Chondrocyte (in vitro differentiated cells): ENCODE results near the gene FAM204A. TPM values are rescaled to one million over a fixed set of nuclear protein-coding genes. Genes with fewer than 3 reads are reported as not detected.

Source experiments
- DNase-seq: peaks from one replicate; pipeline ENCODE4 v3.0.0; 2021; ENCODE audit warnings: mixed read lengths, low spot score
- H3K27ac Mint-ChIP-seq: one replicate; pipeline ENCODE4 v1.8.0; 2021; ENCODE audit warnings: mild to moderate bottlenecking, moderate library complexity, mixed read lengths; ENCODE audit not compliant: unreplicated experiment
- H3K27me3 Mint-ChIP-seq: 2 replicates; pipeline ENCODE4 v1.8.0; 2021; ENCODE audit warnings: low read depth, mixed read lengths
- H3K36me3 Mint-ChIP-seq: 2 replicates; pipeline ENCODE4 v1.8.0; 2021; ENCODE audit warnings: low read depth, mixed read lengths
- H3K4me1 Mint-ChIP-seq: 2 replicates; pipeline ENCODE4 v1.8.0; 2021; ENCODE audit warnings: low read depth, mild to moderate bottlenecking, mixed read lengths
- H3K4me3 Mint-ChIP-seq: one replicate; pipeline ENCODE4 v1.8.0; 2021; ENCODE audit warnings: mild to moderate bottlenecking, moderate library complexity, mixed read lengths; ENCODE audit not compliant: unreplicated experiment
- H3K9me3 Mint-ChIP-seq: 2 replicates; pipeline ENCODE4 v1.8.0; 2021; ENCODE audit warnings: low read depth, mixed read lengths
- CTCF ChIP-seq: fragments of 200-600 bp; sonication (generic); IDR thresholded peaks from 2 replicates; pipeline ENCODE4 v1.5.0; 2021; ENCODE audit warnings: antibody characterized with exemption, mild to moderate bottlenecking, moderate library complexity
- total RNA-seq: library from RNA; stranded (reverse); gene quantifications from 3 replicates; pipeline ENCODE4 v1.2.1, GENCODE V29; 2021

FAM204A gene
- total RNA-seq, 1 donor from 2014 or later = 63.2 TPM

- Mint-ChIP-seq H3K4me3 (no peak overlapping the region), H3K36me3 (no peaks in the 10 kb centered on the region), H3K4me1 (no peaks in the 10 kb centered on the region), H3K27me3 (peaks cover 23% of the 10 kb centered on the region), H3K9me3 (peaks cover under 1% of the 10 kb centered on the region), H3K27ac (no peak overlapping the region)
- no peak for TF ChIP-seq CTCF
- DNase-seq = no peak
These were observed 69.9 kb downstream of the FAM204A start for GRCh38 chr10:118272149-118272721.

GRCh38 chr10:118271671-118272070 lies 70.5 kb downstream of the FAM204A start:
- no peaks in the 10 kb centered on the region for H3K36me3 Mint-ChIP-seq
- H3K4me3 Mint-ChIP-seq = no peak overlapping the region
- no peaks in the 10 kb centered on the region for H3K4me1 Mint-ChIP-seq
- no peak overlapping the region for H3K27ac Mint-ChIP-seq
- DNase-seq = no peak
- H3K9me3 Mint-ChIP-seq = no peaks in the 10 kb centered on the region
- no peak for TF ChIP-seq CTCF
- H3K27me3 Mint-ChIP-seq = peaks cover 27% of the 10 kb centered on the region

GRCh38 chr10:118266098-118266748 lies 75.9 kb downstream of the FAM204A start:
- TF ChIP-seq CTCF = no peak
- H3K9me3 Mint-ChIP-seq = no peaks in the 10 kb centered on the region
- no peaks in the 10 kb centered on the region for H3K36me3 Mint-ChIP-seq
- DNase-seq = no peak
- H3K4me1 Mint-ChIP-seq = no peaks in the 10 kb centered on the region
- H3K27me3 Mint-ChIP-seq = peaks cover 36% of the 10 kb centered on the region
- H3K4me3 Mint-ChIP-seq = no peak overlapping the region
- H3K27ac Mint-ChIP-seq = no peak overlapping the region

GRCh38 chr10:118264838-118265470 lies 77.2 kb downstream of the FAM204A start:
- Mint-ChIP-seq H3K4me1 (no peaks in the 10 kb centered on the region), H3K27me3 (peaks cover 38% of the 10 kb centered on the region), H3K36me3 (no peaks in the 10 kb centered on the region), H3K9me3 (no peaks in the 10 kb centered on the region), H3K4me3 (no peak overlapping the region), H3K27ac (no peak overlapping the region)
- no peak for TF ChIP-seq CTCF
- DNase-seq = no peak

GRCh38 chr10:118264252-118264651 lies 77.9 kb downstream of the FAM204A start:
- no peaks in the 10 kb centered on the region for H3K4me1 Mint-ChIP-seq
- H3K27ac Mint-ChIP-seq = no peak overlapping the region
- H3K36me3 Mint-ChIP-seq = no peaks in the 10 kb centered on the region
- H3K9me3 Mint-ChIP-seq = no peaks in the 10 kb centered on the region
- no peak for DNase-seq
- TF ChIP-seq CTCF = no peak
- no peak overlapping the region for H3K4me3 Mint-ChIP-seq
- peaks cover 38% of the 10 kb centered on the region for H3K27me3 Mint-ChIP-seq
